ENCODE measurements around the gene MYBPC2. TPM values are rescaled to one million over a fixed set of nuclear protein-coding genes. Genes with fewer than 3 reads are reported as not detected.
"Not testable (repeated sequence)": the region's sequence is repeated elsewhere in the genome, so short reads cannot be mapped to it uniquely, and the experiment has no call there.

Gene MYBPC2
- total and polyA plus RNA-seq, 12 donors = 0.01 to 0.35 (median 0.13) TPM; not detected in 9

DNA sequence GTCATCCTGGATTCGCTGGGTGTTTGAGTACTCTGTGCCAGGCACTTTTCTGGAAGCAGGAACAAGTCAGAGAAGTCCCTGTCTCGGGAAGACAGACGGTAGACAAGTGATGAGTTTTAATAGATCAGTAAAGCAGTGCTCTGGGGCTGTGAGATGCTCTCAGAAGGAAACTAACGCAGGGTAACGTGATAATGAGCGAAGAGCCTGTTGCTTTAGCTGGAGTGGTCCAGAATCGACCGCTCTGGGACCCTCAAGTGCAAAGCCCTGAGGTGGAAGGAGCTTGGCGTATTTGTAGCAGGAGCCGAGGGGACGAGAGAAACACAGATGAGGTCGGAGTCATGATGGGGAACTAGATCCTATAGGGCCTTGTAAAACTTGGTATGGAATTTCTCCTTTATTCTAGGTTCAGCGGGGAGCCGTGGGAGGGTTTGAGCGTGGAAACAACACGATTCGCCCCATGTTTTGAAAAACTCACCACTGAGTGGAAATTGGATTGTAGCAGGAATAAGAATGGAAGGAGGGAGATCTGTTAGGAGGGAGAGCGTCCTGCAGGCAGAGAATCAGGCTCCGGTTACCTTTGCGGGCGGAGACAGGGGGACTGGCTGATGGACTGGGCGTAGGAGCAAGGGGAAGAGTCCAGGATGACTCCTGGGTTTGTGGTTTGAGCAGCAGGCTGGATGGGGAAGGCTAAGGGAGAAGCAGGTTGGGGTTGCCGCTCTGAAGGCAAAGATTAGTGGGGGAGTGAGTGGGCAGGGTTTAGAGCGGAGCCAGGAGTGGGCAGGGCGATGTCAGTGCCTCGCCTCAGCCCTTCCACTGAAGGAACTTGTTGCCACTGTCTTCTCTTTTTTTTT lies 47.8 kb upstream of the MYBPC2 start:
- Histone ChIP-seq H3K9me3 (no peaks in the 10 kb centered on the region), H3K4me1 (peaks cover 8 to 35% (median 25%) of the 10 kb centered on the region in 9 donors), H3K4me3 (peak overlapping the region; percentile 41 to 65 (median 58)), H3K27ac (peak overlapping the region in 9 of 10 donors; percentile 67 to 87 (median 79)), H3K27me3 (no peaks in the 10 kb centered on the region), H3K36me3 (peaks cover 0 to 41% (median 22%) of the 10 kb centered on the region in 9 donors)
- 14 to 15% methylated on average over 26 of the region's 26 CpGs for WGBS, 2 donors
- no peak for ATAC-seq
- DNase-seq = no peak
- TF ChIP-seq, protein P1, sequence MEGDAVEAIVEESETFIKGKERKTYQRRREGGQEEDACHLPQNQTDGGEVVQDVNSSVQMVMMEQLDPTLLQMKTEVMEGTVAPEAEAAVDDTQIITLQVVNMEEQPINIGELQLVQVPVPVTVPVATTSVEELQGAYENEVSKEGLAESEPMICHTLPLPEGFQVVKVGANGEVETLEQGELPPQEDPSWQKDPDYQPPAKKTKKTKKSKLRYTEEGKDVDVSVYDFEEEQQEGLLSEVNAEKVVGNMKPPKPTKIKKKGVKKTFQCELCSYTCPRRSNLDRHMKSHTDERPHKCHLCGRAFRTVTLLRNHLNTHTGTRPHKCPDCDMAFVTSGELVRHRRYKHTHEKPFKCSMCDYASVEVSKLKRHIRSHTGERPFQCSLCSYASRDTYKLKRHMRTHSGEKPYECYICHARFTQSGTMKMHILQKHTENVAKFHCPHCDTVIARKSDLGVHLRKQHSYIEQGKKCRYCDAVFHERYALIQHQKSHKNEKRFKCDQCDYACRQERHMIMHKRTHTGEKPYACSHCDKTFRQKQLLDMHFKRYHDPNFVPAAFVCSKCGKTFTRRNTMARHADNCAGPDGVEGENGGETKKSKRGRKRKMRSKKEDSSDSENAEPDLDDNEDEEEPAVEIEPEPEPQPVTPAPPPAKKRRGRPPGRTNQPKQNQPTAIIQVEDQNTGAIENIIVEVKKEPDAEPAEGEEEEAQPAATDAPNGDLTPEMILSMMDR (IDR thresholded peaks at IDR 0.05) = no peak
- intact Hi-C loops (cut with DNase I) = loop anchor here in 1 of 10 donors (1.0 kb wide), 1 partner anchor 16 kb away; no protein-coding TSS in a partner anchor

DNA sequence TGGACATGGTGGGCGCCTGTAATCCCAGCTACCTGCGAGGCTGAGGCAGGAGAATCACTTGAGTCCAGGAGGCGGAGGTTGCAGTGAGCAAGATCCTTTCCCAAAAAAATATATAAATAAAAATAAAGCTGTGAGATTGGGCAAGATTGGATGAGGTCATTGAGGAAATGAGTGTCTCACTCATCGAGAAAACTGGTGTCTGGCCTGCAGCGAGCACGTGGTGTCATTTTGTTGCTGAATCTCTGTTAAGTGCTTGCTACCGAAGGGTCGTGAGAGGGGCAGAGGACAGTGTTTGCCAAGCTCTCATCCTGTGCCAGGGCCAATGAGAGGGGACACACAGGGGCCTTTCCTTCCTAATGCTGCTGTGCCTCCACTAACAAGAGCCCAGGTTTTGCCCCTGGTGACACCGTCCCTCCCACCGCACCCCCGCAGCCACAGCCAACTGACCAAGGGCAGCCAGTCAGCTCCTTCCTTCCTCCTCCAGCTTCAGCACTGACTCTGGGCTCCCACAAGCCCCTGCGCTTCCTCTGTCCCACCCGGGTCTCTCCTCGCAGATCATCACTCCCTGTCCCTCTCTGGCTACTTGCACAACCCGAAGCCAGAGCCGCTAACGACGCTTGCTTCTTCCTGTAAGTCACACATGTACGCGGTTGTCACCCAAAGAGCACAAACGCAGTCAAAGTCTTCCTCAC lies 45.4 kb upstream of the MYBPC2 start:
- DNase-seq (no peak), ATAC-seq (no peak)
- H3K9me3 ChIP-seq = no peaks in the 10 kb centered on the region
- peak overlapping the region in 1 of 10 donors; percentile 87 for H3K27ac ChIP-seq
- H3K36me3 ChIP-seq = peaks cover 0 to 26% (median 3%) of the 10 kb centered on the region in 9 donors
- peaks cover 4 to 35% (median 12%) of the 10 kb centered on the region in 9 donors for H3K4me1 ChIP-seq
- peak overlapping the region in 1 of 10 donors; percentile 17 for H3K4me3 ChIP-seq
- no peaks in the 10 kb centered on the region for H3K27me3 ChIP-seq
- TF ChIP-seq, protein P1 (IDR thresholded peaks at IDR 0.05) = no peak
- intact Hi-C loops (cut with DNase I) = no loop called here
- 84% methylated on average over 21 of the region's 21 CpGs for WGBS, 2 donors

DNA sequence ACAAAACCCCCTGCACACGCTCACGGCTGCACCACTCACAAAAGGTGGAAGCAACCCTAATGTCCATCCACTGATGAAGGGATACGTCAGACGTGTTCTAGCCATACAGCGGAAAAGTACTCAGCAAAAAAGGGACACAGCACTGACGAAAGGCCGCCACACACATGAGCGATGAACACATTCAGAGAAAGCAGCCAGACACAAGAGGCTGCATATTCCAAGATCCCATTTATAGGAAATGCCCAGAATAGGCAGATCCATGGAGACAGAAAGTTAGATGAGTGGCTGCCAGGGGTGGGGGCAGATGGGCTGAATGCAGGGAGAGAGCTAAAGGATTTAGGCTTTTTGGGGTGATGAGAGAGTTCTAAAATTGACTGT lies 44.8 kb upstream of the MYBPC2 start:
- peak overlapping the region in 1 of 10 donors; percentile 17 for H3K4me3 ChIP-seq
- H3K27ac ChIP-seq = peak overlapping the region in 1 of 10 donors; percentile 87
- H3K9me3 ChIP-seq = no peaks in the 10 kb centered on the region
- WGBS, 2 donors = 92 to 93% methylated on average over 8 of the region's 8 CpGs
- peaks cover 4 to 35% (median 12%) of the 10 kb centered on the region in 9 donors for H3K4me1 ChIP-seq
- H3K27me3 ChIP-seq = no peaks in the 10 kb centered on the region
- DNase-seq = no peak
- H3K36me3 ChIP-seq = peaks cover 0 to 25% (median 0%) of the 10 kb centered on the region in 9 donors
- TF ChIP-seq, protein P1 (IDR thresholded peaks at IDR 0.05) = no peak
- intact Hi-C loops (cut with DNase I) = no loop called here
- no peak for ATAC-seq

DNA sequence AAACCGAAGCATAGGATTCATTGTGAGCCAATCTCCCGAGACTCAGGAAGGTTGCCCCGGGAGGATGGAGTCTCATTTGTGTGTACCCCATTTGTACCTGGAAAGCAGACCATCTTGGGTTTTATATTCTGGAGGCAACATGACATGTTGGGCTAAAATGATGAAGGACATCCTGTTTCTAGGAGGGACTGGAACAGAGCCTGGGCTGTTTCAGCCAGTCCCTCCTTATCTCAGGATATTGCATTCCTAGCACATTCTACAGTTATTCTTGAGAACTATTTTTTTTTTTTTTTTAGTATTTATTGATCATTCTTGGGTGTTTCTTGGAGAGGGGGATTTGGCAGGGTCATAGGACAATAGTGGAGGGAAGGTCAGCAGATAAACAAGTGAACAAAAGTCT lies 42.4 kb upstream of the MYBPC2 start:
- H3K4me3 ChIP-seq; H3K27ac ChIP-seq; H3K9me3 ChIP-seq; H3K27me3 ChIP-seq; ATAC-seq; DNase-seq; intact Hi-C loops (cut with DNase I): not testable (repeated sequence)
- Histone ChIP-seq H3K36me3 (peaks cover 0 to 29% (median 0%) of the 10 kb centered on the region in 9 donors), H3K4me1 (peaks cover 0 to 19% (median 2%) of the 10 kb centered on the region in 9 donors)
- WGBS, 2 donors = 83 to 89% methylated on average over 3 of the region's 3 CpGs

DNA sequence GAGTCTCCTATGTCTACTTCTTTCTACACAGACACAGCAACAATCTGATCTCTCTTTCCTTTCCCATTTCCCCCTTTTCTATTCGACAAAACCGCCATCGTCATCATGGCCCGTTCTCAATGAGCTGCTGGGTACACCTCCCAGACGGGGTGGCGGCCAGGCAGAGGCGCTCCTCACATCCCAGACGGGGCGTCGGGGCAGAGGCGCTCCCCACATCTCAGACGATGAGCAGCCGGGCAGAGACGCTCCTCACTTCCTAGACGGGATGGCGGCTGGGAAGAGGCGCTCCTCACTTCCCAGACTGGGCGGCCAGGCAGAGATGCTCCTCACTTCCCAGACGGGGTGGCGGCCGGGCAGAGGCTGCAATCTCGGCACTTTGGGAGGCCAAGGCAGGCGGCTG lies 41.7 kb upstream of the MYBPC2 start:
- WGBS, 2 donors = 93 to 96% methylated on average over 22 of the region's 23 CpGs
- peaks cover 0 to 29% (median 0%) of the 10 kb centered on the region in 9 donors for H3K36me3 ChIP-seq
- H3K9me3 ChIP-seq; H3K27ac ChIP-seq; intact Hi-C loops (cut with DNase I); DNase-seq; H3K27me3 ChIP-seq; ATAC-seq; H3K4me3 ChIP-seq: not testable (repeated sequence)
- peaks cover 0 to 12% (median 0%) of the 10 kb centered on the region in 9 donors for H3K4me1 ChIP-seq
